Measurements from ENCODE around the gene HOXD8. TPM values are rescaled to one million over a fixed set of nuclear protein-coding genes. Genes with fewer than 3 reads are reported as not detected.
A peak's percentile ranks its signal among the peaks of the same experiment; 100 is the strongest.

HOXD8 gene
- total RNA-seq, 4 donors from 2014 or later: 7.8 to 23.5 (median 13.4) TPM

GRCh38 chr2:176109946-176110345 lies 19.6 kb upstream of the HOXD8 start:
- intact Hi-C loops (cut with DNase I; ENCODE audit: low total_unique reads): no loop called here

DNA sequence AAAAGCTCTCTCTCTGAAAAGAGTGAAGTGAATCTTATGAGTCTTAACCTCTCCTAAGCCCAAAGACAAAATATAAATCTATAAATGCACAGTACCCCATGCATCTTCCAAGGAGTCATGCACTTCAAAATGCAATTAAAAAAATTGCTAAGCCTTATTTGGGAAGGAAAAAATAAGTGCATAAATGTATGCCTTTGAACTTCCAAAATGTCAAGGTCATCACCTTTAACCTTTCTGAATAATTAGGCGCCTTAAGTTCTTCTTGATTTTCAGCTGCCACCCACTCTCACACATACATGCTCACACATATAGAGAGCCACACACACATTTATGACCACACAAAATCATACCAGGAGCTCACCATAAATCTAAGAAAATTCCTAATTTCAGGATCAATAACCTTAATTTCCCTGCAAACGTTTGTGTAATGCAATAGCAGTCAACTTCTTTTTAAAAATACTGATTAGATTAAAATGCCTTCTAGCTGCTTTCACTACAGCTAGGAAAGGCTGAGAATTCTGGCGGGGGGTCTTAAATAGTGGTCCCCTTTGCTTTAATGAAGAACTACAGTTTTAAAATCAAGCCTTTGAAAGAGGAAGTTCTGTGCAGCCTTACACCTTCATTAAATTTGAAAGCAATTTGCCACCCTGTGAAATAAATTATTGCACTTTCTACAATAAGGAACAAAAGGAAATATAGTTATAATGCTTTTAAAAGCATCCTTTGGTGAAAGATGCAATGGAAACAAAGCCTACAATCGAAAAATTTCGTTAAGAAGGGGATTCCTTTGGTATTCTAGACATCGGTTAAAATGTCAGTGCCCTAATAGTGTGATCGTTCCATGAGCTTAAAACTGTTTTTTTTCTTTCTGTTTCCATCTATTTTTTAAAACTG lies 18.8 kb upstream of the HOXD8 start:
- Histone ChIP-seq H3K9me3 (no peaks in the 10 kb centered on the region), H3K4me1 (peaks cover 8 to 38% (median 16%) of the 10 kb centered on the region in 4 donors), H3K4me3 (no peak overlapping the region), H3K27ac (peak overlapping the region in 2 of 4 donors; percentile 69 to 73), H3K36me3 (no peaks in the 10 kb centered on the region), H3K27me3 (peaks cover 98% of the 10 kb centered on the region)
- TF ChIP-seq POLR2AphosphoS5 (IDR thresholded peaks at IDR 0.05): peak in 1 of 3 donors; percentile 25
- TF ChIP-seq EP300 (IDR thresholded peaks at IDR 0.05; ENCODE audit: low read depth): no peak
- 30 to 39% methylated on average over 7 of the region's 7 CpGs for WGBS, 2 donors (ENCODE audit: low coverage in 1 of 2)
- intact Hi-C loops (cut with DNase I; ENCODE audit: low total_unique reads) (no loop called here), in situ Hi-C loops (cut with MboI; ENCODE audit: low pct_ligation_motif_present in 1 of 4, low pct_unique_long_range_greater_than_20kb in 1 of 4, low sequenced_read_pairs in 3 of 4) (loop anchor here in 3 of 4 donors (25.0 kb wide), 2 partner anchors 702 to 1027 kb away; no protein-coding TSS in a partner anchor)
- DNase-seq: no peak

More at GRCh38 chr2:176109946-176110345, 19.6 kb upstream of the HOXD8 start:
- H3K27ac ChIP-seq: peak overlapping the region in 2 of 4 donors; percentile 69 to 73
- no peak for DNase-seq
- H3K36me3 ChIP-seq: no peaks in the 10 kb centered on the region
- no peak overlapping the region for H3K4me3 ChIP-seq
- no peak for TF ChIP-seq POLR2A (IDR thresholded peaks at IDR 0.05)
- TF ChIP-seq, protein P1, sequence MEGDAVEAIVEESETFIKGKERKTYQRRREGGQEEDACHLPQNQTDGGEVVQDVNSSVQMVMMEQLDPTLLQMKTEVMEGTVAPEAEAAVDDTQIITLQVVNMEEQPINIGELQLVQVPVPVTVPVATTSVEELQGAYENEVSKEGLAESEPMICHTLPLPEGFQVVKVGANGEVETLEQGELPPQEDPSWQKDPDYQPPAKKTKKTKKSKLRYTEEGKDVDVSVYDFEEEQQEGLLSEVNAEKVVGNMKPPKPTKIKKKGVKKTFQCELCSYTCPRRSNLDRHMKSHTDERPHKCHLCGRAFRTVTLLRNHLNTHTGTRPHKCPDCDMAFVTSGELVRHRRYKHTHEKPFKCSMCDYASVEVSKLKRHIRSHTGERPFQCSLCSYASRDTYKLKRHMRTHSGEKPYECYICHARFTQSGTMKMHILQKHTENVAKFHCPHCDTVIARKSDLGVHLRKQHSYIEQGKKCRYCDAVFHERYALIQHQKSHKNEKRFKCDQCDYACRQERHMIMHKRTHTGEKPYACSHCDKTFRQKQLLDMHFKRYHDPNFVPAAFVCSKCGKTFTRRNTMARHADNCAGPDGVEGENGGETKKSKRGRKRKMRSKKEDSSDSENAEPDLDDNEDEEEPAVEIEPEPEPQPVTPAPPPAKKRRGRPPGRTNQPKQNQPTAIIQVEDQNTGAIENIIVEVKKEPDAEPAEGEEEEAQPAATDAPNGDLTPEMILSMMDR (IDR thresholded peaks at IDR 0.05): no peak
- no peak for TF ChIP-seq POLR2AphosphoS5 (IDR thresholded peaks at IDR 0.05)
- no peak for TF ChIP-seq EP300 (IDR thresholded peaks at IDR 0.05; ENCODE audit: low read depth)
- no peaks in the 10 kb centered on the region for H3K9me3 ChIP-seq
- peaks cover 98% of the 10 kb centered on the region for H3K27me3 ChIP-seq
- peaks cover 8 to 38% (median 16%) of the 10 kb centered on the region in 4 donors for H3K4me1 ChIP-seq
- WGBS, 2 donors (ENCODE audit: low coverage in 1 of 2): 39% methylated on average over 4 of the region's 4 CpGs; no CpG with 5 or more reads in 1 of the 2 donors
- in situ Hi-C loops (cut with MboI; ENCODE audit: low pct_ligation_motif_present in 1 of 4, low pct_unique_long_range_greater_than_20kb in 1 of 4, low sequenced_read_pairs in 3 of 4): loop anchor here in 3 of 4 donors (25.0 kb wide), 2 partner anchors 702 to 1027 kb away; no protein-coding TSS in a partner anchor

GRCh38 chr2:176111309-176111663 lies 18.2 kb upstream of the HOXD8 start:
- H3K36me3 ChIP-seq: no peaks in the 10 kb centered on the region
- peaks cover 8 to 43% (median 16%) of the 10 kb centered on the region in 4 donors for H3K4me1 ChIP-seq
- in situ Hi-C loops (cut with MboI; ENCODE audit: low pct_ligation_motif_present in 1 of 4, low pct_unique_long_range_greater_than_20kb in 1 of 4, low sequenced_read_pairs in 3 of 4) (loop anchor here in 3 of 4 donors (25.0 kb wide), 2 partner anchors 701 to 1026 kb away; no protein-coding TSS in a partner anchor), intact Hi-C loops (cut with DNase I; ENCODE audit: low total_unique reads) (no loop called here)
- peaks cover 98% of the 10 kb centered on the region for H3K27me3 ChIP-seq
- peak overlapping the region in 2 of 4 donors; percentile 37 to 69 for H3K27ac ChIP-seq
- no peak for TF ChIP-seq POLR2A (IDR thresholded peaks at IDR 0.05)
- TF ChIP-seq, protein P1 (IDR thresholded peaks at IDR 0.05): peak; percentile 56 to 68 (median 58)
- H3K4me3 ChIP-seq: no peak overlapping the region
- DNase-seq: peak; percentile 69
- WGBS, 2 donors (ENCODE audit: low coverage in 1 of 2): 2 to 4% methylated on average over 14 to 16 of the region's 16 CpGs
- no peaks in the 10 kb centered on the region for H3K9me3 ChIP-seq

GRCh38 chr2:176111846-176112374 lies 17.6 kb upstream of the HOXD8 start:
- peaks cover 98% of the 10 kb centered on the region for H3K27me3 ChIP-seq
- 35 to 37% methylated on average over 21 to 28 of the region's 29 CpGs for whole genome bisulfite sequencing, 2 donors (ENCODE audit: low coverage in 1 of 2)
- peak overlapping the region in 1 of 4 donors; percentile 18 for H3K4me3 ChIP-seq
- no peaks in the 10 kb centered on the region for H3K9me3 ChIP-seq
- intact Hi-C loops (cut with DNase I; ENCODE audit: low total_unique reads) (no loop called here), in situ Hi-C loops (cut with MboI; ENCODE audit: low pct_ligation_motif_present in 1 of 4, low pct_unique_long_range_greater_than_20kb in 1 of 4, low sequenced_read_pairs in 3 of 4) (loop anchor here in 3 of 4 donors (25.0 kb wide), 2 partner anchors 700 to 1025 kb away; no protein-coding TSS in a partner anchor)
- H3K27ac ChIP-seq: peak overlapping the region in 2 of 4 donors; percentile 37 to 69
- no peaks in the 10 kb centered on the region for H3K36me3 ChIP-seq
- H3K4me1 ChIP-seq: peaks cover 7 to 37% (median 11%) of the 10 kb centered on the region in 4 donors
- TF ChIP-seq POLR2AphosphoS5 (IDR thresholded peaks at IDR 0.05) (no peak), POLR2A (IDR thresholded peaks at IDR 0.05) (no peak), EP300 (IDR thresholded peaks at IDR 0.05; ENCODE audit: low read depth) (no peak)
- TF ChIP-seq, protein P1 (IDR thresholded peaks at IDR 0.05): no peak
- DNase-seq: no peak
